ENCODE measurements around the gene GSG1L. TPM values are rescaled to one million over a fixed set of nuclear protein-coding genes. Genes with fewer than 3 reads are reported as not detected.

The GSG1L gene
- total RNA-seq, 3 donors from 2014 or later = not detected

GRCh38 chr16:28087675-28088300, 24.3 kb upstream of the GSG1L start:
- intact Hi-C loops (cut with DNase I; ENCODE audit: low total_unique reads) = no loop called here
- Histone ChIP-seq H3K27ac (no peak overlapping the region), H3K9me3 (no peaks in the 10 kb centered on the region), H3K4me3 (no peak overlapping the region), H3K27me3 (no peaks in the 10 kb centered on the region), H3K4me1 (no peaks in the 10 kb centered on the region), H3K36me3 (no peaks in the 10 kb centered on the region)
- no peak for DNase-seq (ENCODE audit: low spot score in 2 of 2)
- TF ChIP-seq CTCF (IDR thresholded peaks at IDR 0.05) (no peak), POLR2AphosphoS5 (IDR thresholded peaks at IDR 0.05) (no peak), POLR2A (IDR thresholded peaks at IDR 0.05) (no peak)

- TF ChIP-seq POLR2A (IDR thresholded peaks at IDR 0.05) (no peak), CTCF (IDR thresholded peaks at IDR 0.05) (no peak), POLR2AphosphoS5 (IDR thresholded peaks at IDR 0.05) (no peak)
These were observed 23.7 kb upstream of the GSG1L start for GRCh38 chr16:28087140-28087660.

GRCh38 chr16:28086186-28087139, 22.9 kb upstream of the GSG1L start:
- H3K27ac ChIP-seq = no peak overlapping the region
- H3K4me1 ChIP-seq = no peaks in the 10 kb centered on the region
- intact Hi-C loops (cut with DNase I; ENCODE audit: low total_unique reads) = no loop called here
- no peaks in the 10 kb centered on the region for H3K27me3 ChIP-seq
- H3K4me3 ChIP-seq = no peak overlapping the region
- H3K36me3 ChIP-seq = no peaks in the 10 kb centered on the region
- no peak for DNase-seq (ENCODE audit: low spot score in 2 of 2)
- H3K9me3 ChIP-seq = no peaks in the 10 kb centered on the region
- no peak for TF ChIP-seq POLR2AphosphoS5 (IDR thresholded peaks at IDR 0.05)
- TF ChIP-seq CTCF (IDR thresholded peaks at IDR 0.05) = no peak
- no peak for TF ChIP-seq POLR2A (IDR thresholded peaks at IDR 0.05)

More at GRCh38 chr16:28087140-28087660, 23.7 kb upstream of the GSG1L start:
- Histone ChIP-seq H3K36me3 (no peaks in the 10 kb centered on the region), H3K27me3 (no peaks in the 10 kb centered on the region), H3K27ac (no peak overlapping the region), H3K4me3 (no peak overlapping the region), H3K9me3 (no peaks in the 10 kb centered on the region), H3K4me1 (no peaks in the 10 kb centered on the region)
- DNase-seq (ENCODE audit: low spot score in 2 of 2) = no peak
- intact Hi-C loops (cut with DNase I; ENCODE audit: low total_unique reads) = no loop called here

GRCh38 chr16:28085389-28086171, 22.1 kb upstream of the GSG1L start:
- no peak overlapping the region for H3K27ac ChIP-seq
- no peak for TF ChIP-seq CTCF (IDR thresholded peaks at IDR 0.05)
- TF ChIP-seq POLR2AphosphoS5 (IDR thresholded peaks at IDR 0.05) = no peak
- TF ChIP-seq POLR2A (IDR thresholded peaks at IDR 0.05) = no peak
- no peaks in the 10 kb centered on the region for H3K36me3 ChIP-seq
- H3K9me3 ChIP-seq = no peaks in the 10 kb centered on the region
- no peaks in the 10 kb centered on the region for H3K4me1 ChIP-seq
- H3K4me3 ChIP-seq = no peak overlapping the region
- no peak for DNase-seq (ENCODE audit: low spot score in 2 of 2)
- H3K27me3 ChIP-seq = no peaks in the 10 kb centered on the region
- intact Hi-C loops (cut with DNase I; ENCODE audit: low total_unique reads) = no loop called here
